B cell (primary cell): ENCODE data around the gene OR7A17. TPM values are rescaled to one million over a fixed set of nuclear protein-coding genes. Genes with fewer than 3 reads are reported as not detected.

Source experiments
- ATAC-seq: fragments of 200-7000 bp; cut with Tn5 transposase; one replicate; pipeline ENCODE4 v1.10.0; 2021; ENCODE audit warnings: low read depth, mild to moderate bottlenecking, moderate number of reproducible peaks, moderate library complexity
- CTCF ChIA-PET: fragments of 350-600 bp; sonication (Branson Sonifier 250); formaldehyde crosslinking; loops from one replicate; lab custom pipeline; 2021; ENCODE audit warnings: antibody characterized with exemption, inconsistent platforms; lab: Charles Lee
- POLR2A ChIA-PET: fragments of 350-600 bp; sonication (Branson Sonifier 250); formaldehyde crosslinking; loops from one replicate; lab custom pipeline; 2021; ENCODE audit warnings: antibody characterized with exemption; lab: Charles Lee
- DNase-seq: peaks from one replicate; pipeline ENCODE4 v3.0.0; 2013
- H2AFZ ChIP-seq: 2 replicates; pipeline ENCODE4 v1.6.1; 2012; ENCODE audit warnings: mild to moderate bottlenecking, low read depth, low read length; ENCODE audit not compliant: insufficient read depth, poor library complexity, severe bottlenecking
- H3K27ac ChIP-seq, 2 donors: 1 replicate in 1 of 2; 2 replicates in 1 of 2; pipeline ENCODE4 v1.5.1; 2012 to 2013; ENCODE audit warnings: low read length in 2 of 2, mild to moderate bottlenecking in 2 of 2, moderate library complexity in 1 of 2
- H3K27me3 ChIP-seq, 4 experiments: fragments of 200-600 bp in 1 of 4; sonication (generic) in 1 of 4; replicated peaks in 1 of 4; 1 replicate in 2 of 4; 2 replicates in 2 of 4; pipeline versions ENCODE4 v1.6.1 to v1.7.0; 2013 to 2016; ENCODE audit warnings: low read length in 3 of 4, mild to moderate bottlenecking in 2 of 4, mixed read lengths in 1 of 4, moderate library complexity in 1 of 4; ENCODE audit not compliant: insufficient read depth in 4 of 4, control insufficient read depth in 3 of 4; ENCODE audit errors: control extremely low read depth in 1 of 4
- H3K36me3 ChIP-seq, 2 experiments: replicated peaks in 1 of 2; 1 replicate in 1 of 2; 2 replicates in 1 of 2; pipeline versions ENCODE4 v1.6.1 to v1.7.1; 2013; ENCODE audit warnings: low read length in 1 of 2; ENCODE audit not compliant: insufficient read depth in 2 of 2, control insufficient read depth in 1 of 2; ENCODE audit errors: control extremely low read depth in 1 of 2, extremely low read depth in 1 of 2
- H3K4me1 ChIP-seq, 2 donors: fragments of 200-600 bp in 1 of 2; sonication (generic) in 1 of 2; 1 replicate in 1 of 2; 2 replicates in 1 of 2; pipeline versions ENCODE4 v1.5.1 to v1.6.1; 2013 to 2017; ENCODE audit warnings: low read length in 2 of 2; ENCODE audit not compliant: control insufficient read depth in 2 of 2, insufficient read depth in 2 of 2
- H3K4me2 ChIP-seq: replicated peaks from 2 replicates; pipeline ENCODE3; 2012; ENCODE audit warnings: mild to moderate bottlenecking, low read depth, low read length; ENCODE audit not compliant: poor library complexity, severe bottlenecking
- H3K4me3 ChIP-seq, 5 experiments: fragments of 200-600 bp in 1 of 5; sonication (generic) in 1 of 5; 1 replicate in 3 of 5; 2 replicates in 2 of 5; pipeline versions ENCODE4 v1.5.1 to v1.7.0; 2011 to 2016; ENCODE audit warnings: low read length in 4 of 5, mild to moderate bottlenecking in 4 of 5, low read depth in 2 of 5, control low read depth in 1 of 5, moderate library complexity in 1 of 5; ENCODE audit not compliant: insufficient read depth in 1 of 5; ENCODE audit errors: control extremely low read depth in 1 of 5, extremely low read depth in 1 of 5
- H3K79me2 ChIP-seq: fragments of 200-600 bp; sonication (generic); one replicate; pipeline ENCODE4 v1.6.0; 2016; ENCODE audit warnings: low read length; ENCODE audit not compliant: control insufficient read depth, insufficient read depth
- H3K9ac ChIP-seq: fragments of 200-600 bp; sonication (generic); 2 replicates; pipeline ENCODE4 v1.6.1; 2017; ENCODE audit warnings: mild to moderate bottlenecking, low read length, moderate library complexity
- H3K9me3 ChIP-seq, 3 donors: one replicate each; pipeline versions ENCODE4 v1.6.1 to v1.7.1; 2013; ENCODE audit warnings: low read length in 2 of 3; ENCODE audit not compliant: control insufficient read depth in 2 of 3, insufficient read depth in 1 of 3; ENCODE audit errors: control extremely low read depth in 1 of 3
- H4K20me1 ChIP-seq: 2 replicates; pipeline ENCODE4 v1.6.0; 2012; ENCODE audit warnings: mild to moderate bottlenecking, low read length; ENCODE audit not compliant: insufficient read depth, control insufficient read depth, poor library complexity, severe bottlenecking
- H3K27ac Mint-ChIP-seq: one replicate; pipeline ENCODE4 v1.8.0; 2021; ENCODE audit warnings: mixed read lengths
- H3K27me3 Mint-ChIP-seq: one replicate; pipeline ENCODE4 v1.8.0; 2021; ENCODE audit warnings: mixed read lengths
- H3K4me1 Mint-ChIP-seq: one replicate; pipeline ENCODE4 v1.8.0; 2021; ENCODE audit warnings: mixed read lengths
- H3K4me3 Mint-ChIP-seq: one replicate; pipeline ENCODE4 v1.8.0; 2021; ENCODE audit warnings: mixed read lengths
- H3K9me3 Mint-ChIP-seq: one replicate; pipeline ENCODE4 v1.8.0; 2022; ENCODE audit warnings: mixed read lengths; ENCODE audit not compliant: insufficient read depth
- EZH2 ChIP-seq: IDR thresholded peaks from 2 replicates; pipeline ENCODE4 v1.6.1; 2012; ENCODE audit warnings: borderline replicate concordance, low read depth, mild to moderate bottlenecking, moderate library complexity, low read length; ENCODE audit not compliant: insufficient read depth, poor library complexity, severe bottlenecking
- WGBS: methylation state at CpG from one replicate; pipeline ENCODE4 v1.1.5; 2013; ENCODE audit warnings: missing lambda C conversion rate; ENCODE audit not compliant: insufficient coverage; 5-methylcytosine and 5-hydroxymethylcytosine counted together
- intact Hi-C: fragments of 100-400 bp; cut with micrococcal nuclease; formaldehyde crosslinking; loops from one replicate; pipeline ENCODE4 v1.10.0; 2022
- polyA plus RNA-seq: library from polyadenylated mRNA; depleted of rRNA; stranded (reverse); fragments of >200 nt; gene quantifications from 2 replicates; pipeline ENCODE4 v1.2.3, GENCODE V29; 2012
- total RNA-seq, 2 donors: library from RNA; stranded (reverse); fragments of 120-200 nt in 1 of 2; gene quantifications; 1 replicate in 1 of 2; 2 replicates in 1 of 2; pipeline versions ENCODE4 v1.2.3 to v1.2.4, GENCODE V29; 2013 to 2022
- TF ChIP-seq, protein P1 (sequence below): fragments of 200-600 bp; IDR thresholded peaks from one replicate; pipeline ENCODE4 v1.8.0; 2022; ENCODE audit warnings: antibody characterized with exemption, mild to moderate bottlenecking

OR7A17 gene
- total and polyA plus RNA-seq, 2 donors (not counting 1 experiment from before 2014, with no cell fraction given): not detected

DNA sequence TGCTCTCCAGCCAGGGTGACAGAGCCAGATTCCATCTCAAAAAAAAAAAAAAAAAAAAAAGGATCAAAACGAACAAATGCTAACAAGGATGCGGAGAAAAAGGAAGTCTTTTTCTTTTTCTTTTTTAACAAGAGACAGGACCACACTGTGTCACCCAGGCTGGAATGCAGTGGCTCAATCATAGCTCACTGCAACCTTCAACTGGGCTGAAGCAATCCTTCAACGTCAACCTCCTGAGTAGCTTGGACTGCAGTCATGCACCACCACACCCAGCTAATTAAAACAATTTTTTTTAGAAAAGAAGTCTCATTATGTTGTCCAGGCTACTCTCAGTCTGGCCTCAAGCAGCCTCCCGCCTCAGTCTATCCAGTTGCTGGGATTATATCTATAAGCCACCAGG is 20.8 kb upstream of the OR7A17 start:
- Histone ChIP-seq H3K9me3 (no peaks in the 10 kb centered on the region), H3K4me3 (no peak overlapping the region), H4K20me1 (no peaks in the 10 kb centered on the region), H3K4me1 (no peaks in the 10 kb centered on the region), H3K36me3 (no peaks in the 10 kb centered on the region), H3K27me3 (no peaks in the 10 kb centered on the region), H3K79me2 (no peaks in the 10 kb centered on the region), H3K27ac (no peak overlapping the region), H3K4me2 (no peak overlapping the region), H2AFZ (no peak overlapping the region), H3K9ac (no peak overlapping the region)
- DNase-seq (no peak), ATAC-seq (no peak)
- TF ChIP-seq, protein P1, sequence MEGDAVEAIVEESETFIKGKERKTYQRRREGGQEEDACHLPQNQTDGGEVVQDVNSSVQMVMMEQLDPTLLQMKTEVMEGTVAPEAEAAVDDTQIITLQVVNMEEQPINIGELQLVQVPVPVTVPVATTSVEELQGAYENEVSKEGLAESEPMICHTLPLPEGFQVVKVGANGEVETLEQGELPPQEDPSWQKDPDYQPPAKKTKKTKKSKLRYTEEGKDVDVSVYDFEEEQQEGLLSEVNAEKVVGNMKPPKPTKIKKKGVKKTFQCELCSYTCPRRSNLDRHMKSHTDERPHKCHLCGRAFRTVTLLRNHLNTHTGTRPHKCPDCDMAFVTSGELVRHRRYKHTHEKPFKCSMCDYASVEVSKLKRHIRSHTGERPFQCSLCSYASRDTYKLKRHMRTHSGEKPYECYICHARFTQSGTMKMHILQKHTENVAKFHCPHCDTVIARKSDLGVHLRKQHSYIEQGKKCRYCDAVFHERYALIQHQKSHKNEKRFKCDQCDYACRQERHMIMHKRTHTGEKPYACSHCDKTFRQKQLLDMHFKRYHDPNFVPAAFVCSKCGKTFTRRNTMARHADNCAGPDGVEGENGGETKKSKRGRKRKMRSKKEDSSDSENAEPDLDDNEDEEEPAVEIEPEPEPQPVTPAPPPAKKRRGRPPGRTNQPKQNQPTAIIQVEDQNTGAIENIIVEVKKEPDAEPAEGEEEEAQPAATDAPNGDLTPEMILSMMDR: no peak
- no peak for TF ChIP-seq EZH2
- ChIA-PET POLR2A (no interaction called here), CTCF (no interaction called here)
- WGBS: 60% methylated on average over 1 of the region's 4 CpGs
- H3K27me3 Mint-ChIP-seq: peaks cover 43% of the 10 kb centered on the region
- intact Hi-C loops: no loop called here
- no peak overlapping the region for H3K4me3 Mint-ChIP-seq
- H3K4me1 Mint-ChIP-seq: no peaks in the 10 kb centered on the region
- no peak overlapping the region for H3K27ac Mint-ChIP-seq
- H3K9me3 Mint-ChIP-seq: no peaks in the 10 kb centered on the region

DNA sequence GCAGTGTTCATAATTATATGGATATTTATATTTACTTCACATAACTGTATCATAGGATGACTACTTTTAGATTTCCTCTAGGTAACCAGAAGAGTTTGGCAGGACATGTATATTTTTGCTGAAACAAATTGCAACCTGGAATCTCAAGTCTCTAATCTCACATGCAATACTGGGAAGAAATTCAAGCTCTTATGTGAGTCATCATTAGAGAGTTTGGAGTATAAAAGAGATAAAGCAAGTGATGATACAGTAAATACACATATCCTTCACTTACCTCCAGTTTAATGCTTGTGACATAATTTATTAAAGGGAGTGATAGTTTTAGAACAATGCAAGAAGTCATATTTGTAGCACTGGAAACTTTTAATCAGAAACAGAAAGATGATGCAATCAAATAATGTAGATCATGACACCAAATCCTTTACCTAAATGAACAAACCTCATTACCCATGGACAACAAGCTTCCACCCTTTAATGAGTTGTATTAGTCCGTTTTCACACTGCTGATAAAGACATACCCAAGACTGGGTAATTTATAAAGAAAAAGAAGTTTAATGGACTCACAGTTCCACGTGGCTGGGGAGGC is 15.8 kb upstream of the OR7A17 start:
- no peak for TF ChIP-seq EZH2
- TF ChIP-seq, protein P1: no peak
- Histone ChIP-seq H3K36me3 (no peaks in the 10 kb centered on the region), H3K27me3 (peaks cover 0 to 3% (median 0%) of the 10 kb centered on the region in 4 experiments), H3K9me3 (no peaks in the 10 kb centered on the region), H2AFZ (no peak overlapping the region), H3K27ac (no peak overlapping the region), H3K4me3 (no peak overlapping the region), H4K20me1 (no peaks in the 10 kb centered on the region), H3K9ac (no peak overlapping the region), H3K4me1 (no peaks in the 10 kb centered on the region), H3K4me2 (no peak overlapping the region), H3K79me2 (no peaks in the 10 kb centered on the region)
- Mint-ChIP-seq H3K4me1 (peaks cover 7% of the 10 kb centered on the region), H3K27ac (no peak overlapping the region), H3K4me3 (no peak overlapping the region), H3K27me3 (peaks cover 58% of the 10 kb centered on the region), H3K9me3 (no peaks in the 10 kb centered on the region)
- POLR2A ChIA-PET: no interaction called here
- no peak for ATAC-seq
- WGBS: 40% methylated on average over 1 of the region's 2 CpGs
- intact Hi-C loops: no loop called here
- no peak for DNase-seq
- CTCF ChIA-PET: no interaction called here
